Measurements from ENCODE around the gene SCYGR5.

DNA sequence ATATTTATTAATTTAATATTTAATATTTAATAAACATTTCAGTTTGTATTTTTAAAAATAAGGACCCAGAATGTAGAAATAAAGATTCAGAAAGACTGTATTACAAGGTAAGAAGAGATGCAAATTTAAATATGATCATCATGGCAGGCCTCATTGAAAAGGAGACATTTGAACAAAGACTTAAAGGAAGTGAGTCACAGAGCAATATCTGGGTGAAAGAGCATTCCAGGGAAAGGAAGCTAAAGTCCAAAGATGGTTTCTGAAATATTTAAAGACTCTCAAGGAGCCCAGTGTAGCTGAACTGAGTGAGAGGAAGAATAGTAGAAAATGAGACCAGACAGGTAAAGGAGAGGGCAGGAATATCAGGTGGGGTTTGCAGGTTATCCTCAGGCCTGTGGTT lies 43.4 kb upstream of the SCYGR5 start:
- TF ChIP-seq, protein P1, sequence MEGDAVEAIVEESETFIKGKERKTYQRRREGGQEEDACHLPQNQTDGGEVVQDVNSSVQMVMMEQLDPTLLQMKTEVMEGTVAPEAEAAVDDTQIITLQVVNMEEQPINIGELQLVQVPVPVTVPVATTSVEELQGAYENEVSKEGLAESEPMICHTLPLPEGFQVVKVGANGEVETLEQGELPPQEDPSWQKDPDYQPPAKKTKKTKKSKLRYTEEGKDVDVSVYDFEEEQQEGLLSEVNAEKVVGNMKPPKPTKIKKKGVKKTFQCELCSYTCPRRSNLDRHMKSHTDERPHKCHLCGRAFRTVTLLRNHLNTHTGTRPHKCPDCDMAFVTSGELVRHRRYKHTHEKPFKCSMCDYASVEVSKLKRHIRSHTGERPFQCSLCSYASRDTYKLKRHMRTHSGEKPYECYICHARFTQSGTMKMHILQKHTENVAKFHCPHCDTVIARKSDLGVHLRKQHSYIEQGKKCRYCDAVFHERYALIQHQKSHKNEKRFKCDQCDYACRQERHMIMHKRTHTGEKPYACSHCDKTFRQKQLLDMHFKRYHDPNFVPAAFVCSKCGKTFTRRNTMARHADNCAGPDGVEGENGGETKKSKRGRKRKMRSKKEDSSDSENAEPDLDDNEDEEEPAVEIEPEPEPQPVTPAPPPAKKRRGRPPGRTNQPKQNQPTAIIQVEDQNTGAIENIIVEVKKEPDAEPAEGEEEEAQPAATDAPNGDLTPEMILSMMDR (optimal IDR thresholded peaks at IDR 0.05 in 1 of 3, IDR thresholded peaks at IDR 0.05 in 1 of 3, conservative IDR thresholded peaks at IDR 0.05 in 1 of 3; ENCODE audit: extremely low read depth in 1 of 3, insufficient read depth in 2 of 3, low read length in 3 of 3) = no peak
- no peak for TF ChIP-seq EZH2 (IDR thresholded peaks at IDR 0.05; ENCODE audit: low read length)
